Measurements from ENCODE around the gene GAS1.

The GAS1 gene

GRCh38 chr9:86947146-86948073 is at the start of gene GAS1:
Gene GAS1 (minus strand): TSS chr9:86947506. CDS start chr9:86946779, 727 bp downstream.
- H3K4me3 Mint-ChIP-seq, result peak within 1 kb of the TSS; percentile 83
- peaks cover 22% of the 10 kb centered on the region for H3K4me1 Mint-ChIP-seq
- peak; percentile 85 for ATAC-seq
- no peaks in the 10 kb centered on the region for H3K36me3 Mint-ChIP-seq
- H3K9me3 Mint-ChIP-seq, result peaks cover under 1% of the 10 kb centered on the region
- H3K27me3 Mint-ChIP-seq, result peaks cover 12% of the 10 kb centered on the region
- H3K27ac Mint-ChIP-seq, result no peak within 1 kb of the TSS

DNA sequence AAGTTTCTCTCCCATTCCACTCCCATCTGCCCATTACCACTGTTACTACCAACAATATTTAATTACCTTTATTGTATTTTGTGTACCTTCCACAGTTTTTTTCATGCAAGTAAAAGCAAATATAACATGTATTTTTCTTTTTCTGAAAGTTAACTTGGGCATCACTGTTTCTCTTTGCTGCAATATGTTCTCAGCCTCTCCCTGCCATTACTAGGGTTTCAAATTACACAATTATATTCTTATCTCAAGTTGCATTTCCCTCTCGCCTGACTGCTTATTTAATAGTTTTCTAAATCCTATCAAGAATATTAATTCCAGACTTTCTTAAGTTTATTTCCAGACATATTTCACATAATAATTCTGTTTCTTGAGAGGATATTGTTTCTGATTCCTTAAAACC is 46.9 kb upstream of the GAS1 start:
- Mint-ChIP-seq H3K9me3 (no peaks in the 10 kb centered on the region), H3K36me3 (no peaks in the 10 kb centered on the region), H3K4me3 (no peak overlapping the region), H3K27me3 (no peaks in the 10 kb centered on the region), H3K27ac (no peak overlapping the region), H3K4me1 (no peaks in the 10 kb centered on the region)
- ATAC-seq, result no peak

DNA sequence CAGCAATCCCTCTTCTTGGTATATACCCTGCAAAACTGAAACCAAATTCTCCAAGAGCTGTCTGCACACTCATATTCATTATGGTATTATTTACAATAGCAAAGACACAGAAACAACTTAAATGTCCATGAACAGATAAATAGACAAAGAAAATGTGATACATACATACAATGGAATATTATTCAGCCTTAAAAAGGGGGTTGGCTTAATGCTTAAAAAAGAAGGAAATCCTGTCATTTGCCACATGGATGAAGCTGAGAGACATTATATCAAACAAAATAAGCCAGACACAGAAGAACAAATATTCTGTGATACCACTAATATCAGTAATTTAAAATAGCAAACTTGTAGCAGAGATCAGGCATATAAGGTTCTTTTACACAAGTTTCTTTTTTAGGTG is 46.5 kb upstream of the GAS1 start:
- no peaks in the 10 kb centered on the region for H3K27me3 Mint-ChIP-seq
- no peak for ATAC-seq
- no peak overlapping the region for H3K27ac Mint-ChIP-seq
- no peak overlapping the region for H3K4me3 Mint-ChIP-seq
- H3K4me1 Mint-ChIP-seq, result no peaks in the 10 kb centered on the region
- no peaks in the 10 kb centered on the region for H3K36me3 Mint-ChIP-seq
- H3K9me3 Mint-ChIP-seq, result no peaks in the 10 kb centered on the region

- H3K36me3 Mint-ChIP-seq, result no peaks in the 10 kb centered on the region
- ATAC-seq, result no peak
- H3K27me3 Mint-ChIP-seq, result no peaks in the 10 kb centered on the region
- no peak overlapping the region for H3K27ac Mint-ChIP-seq
- H3K4me3 Mint-ChIP-seq, result no peak overlapping the region
- H3K4me1 Mint-ChIP-seq, result no peaks in the 10 kb centered on the region
- peaks cover 5% of the 10 kb centered on the region for H3K9me3 Mint-ChIP-seq
Measured at GRCh38 chr9:86991077-86991476, 43.8 kb upstream of the GAS1 start.

DNA sequence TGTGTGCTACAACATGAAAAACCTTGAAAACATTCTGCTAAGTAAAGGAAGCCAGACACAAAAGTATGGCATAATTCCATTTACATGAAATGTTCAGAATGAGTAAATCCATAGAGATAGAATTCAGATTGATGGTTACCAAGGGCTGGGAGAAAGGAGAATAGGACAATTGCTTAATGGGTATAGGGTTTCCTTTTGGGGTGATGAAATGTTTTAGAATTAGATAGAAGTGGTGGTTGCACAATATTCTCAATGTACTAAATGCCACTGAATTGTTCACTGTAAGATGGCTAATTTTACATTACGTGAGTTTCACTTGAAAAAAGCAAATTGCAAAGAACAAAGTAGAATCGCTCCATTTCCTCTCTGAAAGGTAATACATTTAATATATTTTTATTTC is 43.0 kb upstream of the GAS1 start:
- no peaks in the 10 kb centered on the region for H3K27me3 Mint-ChIP-seq
- H3K4me3 Mint-ChIP-seq, result no peak overlapping the region
- no peaks in the 10 kb centered on the region for H3K36me3 Mint-ChIP-seq
- H3K9me3 Mint-ChIP-seq, result peaks cover 5% of the 10 kb centered on the region
- no peak overlapping the region for H3K27ac Mint-ChIP-seq
- H3K4me1 Mint-ChIP-seq, result no peaks in the 10 kb centered on the region
- ATAC-seq, result no peak

GRCh38 chr9:86987900-86988299 is 40.6 kb upstream of the GAS1 start:
- Mint-ChIP-seq H3K27ac (no peak overlapping the region), H3K27me3 (no peaks in the 10 kb centered on the region), H3K36me3 (no peaks in the 10 kb centered on the region), H3K4me3 (no peak overlapping the region), H3K9me3 (peaks cover 5% of the 10 kb centered on the region), H3K4me1 (no peaks in the 10 kb centered on the region)
- no peak for ATAC-seq

DNA sequence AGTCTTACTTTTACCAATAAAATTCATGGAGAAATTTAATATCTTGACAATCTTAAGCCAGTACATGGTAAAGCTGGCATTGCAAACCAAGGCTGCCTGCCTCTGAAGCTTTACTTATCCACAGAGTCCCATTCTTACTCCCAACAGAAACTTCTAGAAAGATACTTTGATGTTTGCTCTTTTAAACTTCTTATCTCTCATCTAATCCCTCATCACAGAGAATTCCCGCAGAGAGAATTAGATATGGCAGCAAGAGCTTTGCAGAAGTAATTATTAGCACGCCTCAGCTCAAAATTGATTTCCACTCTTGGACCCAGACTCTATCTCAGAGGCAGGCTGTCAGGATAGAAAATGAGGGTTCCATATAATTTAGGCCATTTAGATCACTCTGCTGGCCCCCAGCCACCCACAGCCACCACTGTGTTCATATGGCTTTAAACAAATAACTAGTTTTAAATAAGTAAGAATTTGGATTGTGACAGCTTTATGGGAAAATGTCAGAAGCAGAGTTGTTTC is 37.9 kb upstream of the GAS1 start:
- no peaks in the 10 kb centered on the region for H3K27me3 Mint-ChIP-seq
- no peak for ATAC-seq
- no peaks in the 10 kb centered on the region for H3K4me1 Mint-ChIP-seq
- no peaks in the 10 kb centered on the region for H3K36me3 Mint-ChIP-seq
- peaks cover 5% of the 10 kb centered on the region for H3K9me3 Mint-ChIP-seq
- no peak overlapping the region for H3K27ac Mint-ChIP-seq
- no peak overlapping the region for H3K4me3 Mint-ChIP-seq

DNA sequence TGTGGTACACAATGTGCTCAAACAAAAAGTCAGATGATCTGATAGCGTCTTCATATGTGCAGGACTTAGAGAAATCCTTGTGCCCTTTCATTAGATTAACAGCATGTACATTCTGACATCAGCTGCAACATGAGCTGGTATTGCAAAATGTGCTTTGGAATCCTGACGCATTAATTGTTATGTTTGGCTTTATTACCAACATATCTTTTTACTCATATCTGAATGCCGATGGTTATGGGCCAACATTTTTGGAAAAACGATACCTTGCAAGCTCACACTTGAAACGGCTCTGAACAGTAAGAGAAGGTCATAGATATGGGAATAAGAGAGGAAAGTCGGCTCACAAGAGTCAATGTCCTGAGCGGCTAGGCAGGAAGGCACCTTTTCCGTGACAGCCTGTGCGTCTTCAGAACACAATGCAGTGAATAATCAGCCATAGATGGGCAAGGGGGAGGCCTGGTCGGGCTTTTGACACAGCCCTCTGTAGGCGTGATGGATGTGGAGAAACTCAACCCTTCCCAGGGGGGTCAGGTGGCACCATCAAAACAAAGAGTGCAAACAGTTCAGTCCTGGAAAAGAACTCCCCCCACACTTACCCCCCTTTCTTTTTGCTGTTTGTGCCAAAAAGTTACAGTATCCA is 36.4 kb upstream of the GAS1 start:
- no peak overlapping the region for H3K4me3 Mint-ChIP-seq
- H3K27me3 Mint-ChIP-seq, result no peaks in the 10 kb centered on the region
- no peak for ATAC-seq

DNA sequence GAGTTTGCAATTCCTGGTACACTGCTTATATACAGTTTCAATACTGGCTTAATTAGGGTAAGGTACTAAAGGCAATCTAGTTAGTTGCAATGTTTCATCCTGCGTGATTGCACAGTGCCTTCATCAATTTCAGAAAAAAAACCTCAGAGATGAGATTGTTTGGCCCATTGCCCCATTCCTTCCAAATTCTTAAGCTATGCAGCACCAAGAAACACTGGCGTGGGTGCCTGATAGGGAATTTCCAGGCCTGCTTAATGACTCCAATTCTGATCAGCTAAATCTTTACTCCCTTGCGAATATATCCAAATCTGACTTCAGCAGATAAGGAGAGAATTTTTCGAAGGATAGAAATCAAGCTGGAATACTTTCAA is 35.9 kb upstream of the GAS1 start:
- no peak overlapping the region for H3K27ac Mint-ChIP-seq
- H3K36me3 Mint-ChIP-seq, result no peaks in the 10 kb centered on the region
- H3K9me3 Mint-ChIP-seq, result peaks cover 5% of the 10 kb centered on the region
- H3K27me3 Mint-ChIP-seq, result no peaks in the 10 kb centered on the region
- H3K4me3 Mint-ChIP-seq, result no peak overlapping the region
- no peak for ATAC-seq
- H3K4me1 Mint-ChIP-seq, result no peaks in the 10 kb centered on the region

More for the DNA sequence above, 36.4 kb upstream of the GAS1 start:
- peaks cover 5% of the 10 kb centered on the region for H3K9me3 Mint-ChIP-seq
- no peak overlapping the region for H3K27ac Mint-ChIP-seq
- no peaks in the 10 kb centered on the region for H3K36me3 Mint-ChIP-seq
- no peaks in the 10 kb centered on the region for H3K4me1 Mint-ChIP-seq

GRCh38 chr9:86980802-86981201 is 33.5 kb upstream of the GAS1 start:
- Mint-ChIP-seq H3K4me1 (no peaks in the 10 kb centered on the region), H3K27me3 (no peaks in the 10 kb centered on the region), H3K4me3 (no peak overlapping the region), H3K36me3 (no peaks in the 10 kb centered on the region), H3K9me3 (no peaks in the 10 kb centered on the region), H3K27ac (no peak overlapping the region)
- ATAC-seq, result no peak

GRCh38 chr9:86979657-86980056 is 32.4 kb upstream of the GAS1 start:
- Mint-ChIP-seq H3K4me3 (no peak overlapping the region), H3K27me3 (no peaks in the 10 kb centered on the region), H3K9me3 (no peaks in the 10 kb centered on the region), H3K36me3 (no peaks in the 10 kb centered on the region), H3K4me1 (no peaks in the 10 kb centered on the region), H3K27ac (no peak overlapping the region)
- ATAC-seq, result no peak

DNA sequence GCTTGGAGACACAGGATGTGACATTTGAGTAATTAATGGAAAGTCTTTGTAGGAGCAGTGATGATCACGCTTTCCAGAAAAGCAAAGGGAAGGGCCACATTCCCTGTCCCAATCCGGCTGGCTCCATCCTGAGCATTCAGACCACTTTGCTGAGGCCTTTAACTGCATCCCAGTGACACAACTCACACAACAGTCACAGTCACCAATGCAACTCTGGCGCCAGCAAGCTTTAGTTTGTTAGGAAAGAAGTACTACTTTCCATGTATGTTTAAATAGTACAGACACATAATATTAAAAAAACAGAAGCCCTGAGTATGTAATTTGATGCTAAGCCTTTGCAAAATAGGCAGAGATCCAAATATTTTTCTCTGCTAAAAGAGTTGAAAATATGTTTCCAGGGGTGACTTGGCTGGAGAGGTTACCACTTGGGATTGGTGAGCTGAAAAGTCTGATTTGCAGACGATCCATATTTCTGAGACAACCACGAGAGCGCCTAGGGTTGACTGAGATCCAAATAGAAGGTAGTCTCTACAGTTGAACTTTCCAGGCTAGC is 31.7 kb upstream of the GAS1 start:
- Mint-ChIP-seq H3K4me3 (no peak overlapping the region), H3K27ac (no peak overlapping the region), H3K27me3 (no peaks in the 10 kb centered on the region)

GRCh38 chr9:86978413-86978812 is 31.1 kb upstream of the GAS1 start:
- H3K36me3 Mint-ChIP-seq, result no peaks in the 10 kb centered on the region
- ATAC-seq, result no peak
- no peak overlapping the region for H3K4me3 Mint-ChIP-seq
- no peaks in the 10 kb centered on the region for H3K27me3 Mint-ChIP-seq
- H3K9me3 Mint-ChIP-seq, result no peaks in the 10 kb centered on the region
- no peak overlapping the region for H3K27ac Mint-ChIP-seq
- no peaks in the 10 kb centered on the region for H3K4me1 Mint-ChIP-seq

More for the DNA sequence above, 31.7 kb upstream of the GAS1 start:
- no peaks in the 10 kb centered on the region for H3K36me3 Mint-ChIP-seq
- H3K4me1 Mint-ChIP-seq, result no peaks in the 10 kb centered on the region
- H3K9me3 Mint-ChIP-seq, result no peaks in the 10 kb centered on the region
- ATAC-seq, result no peak

DNA sequence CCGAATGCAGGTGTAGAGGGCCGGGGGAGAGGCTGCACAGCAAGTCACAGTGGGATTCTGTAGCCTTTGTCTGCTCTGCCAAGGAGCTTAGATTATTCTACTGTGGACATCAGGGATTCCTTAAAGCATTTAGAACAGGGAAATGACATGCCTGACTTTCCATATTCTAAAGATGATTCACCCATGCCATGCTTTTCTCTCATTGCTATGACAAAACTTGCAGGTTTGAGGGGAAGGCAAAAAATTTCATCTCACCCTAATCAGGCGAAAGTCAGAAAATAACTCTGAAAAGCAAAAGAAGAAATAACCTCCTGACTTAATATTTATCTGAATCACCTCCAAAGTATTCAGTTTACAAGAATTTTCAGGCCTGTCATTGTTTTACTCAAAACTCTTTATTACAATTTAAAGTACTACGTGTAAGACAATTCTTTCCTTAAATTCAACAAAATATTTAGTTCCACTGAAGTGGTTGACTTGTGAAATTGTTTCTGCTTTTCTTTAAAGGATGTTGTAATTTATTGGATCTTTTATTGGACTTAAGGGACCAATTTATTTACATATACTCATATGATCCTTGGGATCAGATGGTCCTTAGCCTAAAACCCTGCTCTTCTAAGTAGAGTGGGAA is 30.0 kb upstream of the GAS1 start:
- Mint-ChIP-seq H3K4me3 (no peak overlapping the region), H3K27ac (no peak overlapping the region), H3K36me3 (no peaks in the 10 kb centered on the region), H3K27me3 (no peaks in the 10 kb centered on the region), H3K4me1 (no peaks in the 10 kb centered on the region), H3K9me3 (no peaks in the 10 kb centered on the region)
- no peak for ATAC-seq

DNA sequence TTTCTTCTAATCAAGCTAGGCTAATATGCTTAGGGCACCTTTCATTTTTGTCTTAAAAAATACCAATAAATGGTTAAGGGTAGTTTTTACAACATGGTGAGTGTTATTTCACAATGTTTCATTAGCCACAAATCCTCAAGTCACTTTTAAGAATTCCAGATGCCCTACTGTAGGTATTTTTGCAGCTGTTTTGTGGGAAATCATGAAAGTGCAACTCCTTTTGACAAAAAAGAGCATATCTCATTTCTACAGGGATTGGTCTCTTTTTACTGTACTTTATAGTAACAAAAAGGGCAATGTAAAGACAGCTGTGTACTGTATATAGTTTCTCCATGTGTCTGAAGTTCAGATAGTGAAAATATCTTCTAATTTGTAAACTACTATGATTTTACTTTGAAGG is 28.3 kb upstream of the GAS1 start:
- no peak overlapping the region for H3K27ac Mint-ChIP-seq
- ATAC-seq, result no peak
- no peaks in the 10 kb centered on the region for H3K36me3 Mint-ChIP-seq
- no peaks in the 10 kb centered on the region for H3K9me3 Mint-ChIP-seq
- no peaks in the 10 kb centered on the region for H3K4me1 Mint-ChIP-seq
- H3K27me3 Mint-ChIP-seq, result no peaks in the 10 kb centered on the region
- no peak overlapping the region for H3K4me3 Mint-ChIP-seq
